SU-DHL-6 (cell line): ENCODE data around the gene MEIS3.

ENCODE experiments used
- EZH2phosphoT487 ChIP-seq: fragments of 200-600 bp; sonication (generic), shearing (Covaris generic); conservative IDR thresholded peaks from 2 replicates; pipeline ENCODE4 v1.6.1; 2018; ENCODE audit warnings: mild to moderate bottlenecking, antibody characterized with exemption, low read length, moderate library complexity, mixed read lengths
- TF ChIP-seq, protein P1 (sequence below): fragments of 200-600 bp; sonication (generic); IDR thresholded peaks from one replicate; pipeline ENCODE4 v1.5.1; 2017; ENCODE audit warnings: antibody characterized with exemption, mild to moderate bottlenecking, low read length, moderate library complexity; ENCODE audit not compliant: insufficient read depth, poor library complexity, severe bottlenecking

DNA sequence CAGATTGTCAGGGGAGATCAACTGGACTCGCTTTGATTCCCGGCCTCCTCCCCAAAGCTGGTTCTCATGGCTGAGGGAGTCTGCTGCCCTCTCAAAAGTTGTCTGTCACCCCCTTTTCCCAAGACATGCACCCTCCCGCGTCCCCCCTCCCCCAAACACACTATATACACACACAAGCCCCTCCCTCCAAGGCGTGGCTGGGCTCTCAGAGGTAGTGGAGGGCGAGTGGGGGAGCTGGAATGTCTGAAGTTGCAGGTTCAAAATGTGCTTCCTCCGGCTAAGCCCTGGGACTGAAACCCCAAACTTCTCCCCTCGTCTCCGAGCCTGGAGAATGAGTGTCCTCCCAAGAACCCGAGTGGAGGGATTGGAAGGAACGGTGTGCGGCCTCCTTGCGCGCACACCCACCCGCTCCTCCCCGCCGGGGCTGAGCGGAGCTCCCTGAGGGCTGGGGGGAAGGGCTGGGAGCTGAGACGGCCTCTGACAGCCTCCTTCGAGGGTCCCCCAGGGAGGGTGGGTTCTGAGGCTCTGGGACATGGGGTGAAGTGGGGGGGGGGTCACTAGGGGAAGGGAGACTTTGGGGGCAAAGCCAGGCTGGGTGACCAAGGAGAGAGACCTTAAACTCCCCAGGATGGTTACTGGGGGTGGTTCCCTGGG is 9.9 kb upstream of the MEIS3 start:
- TF ChIP-seq, protein P1, sequence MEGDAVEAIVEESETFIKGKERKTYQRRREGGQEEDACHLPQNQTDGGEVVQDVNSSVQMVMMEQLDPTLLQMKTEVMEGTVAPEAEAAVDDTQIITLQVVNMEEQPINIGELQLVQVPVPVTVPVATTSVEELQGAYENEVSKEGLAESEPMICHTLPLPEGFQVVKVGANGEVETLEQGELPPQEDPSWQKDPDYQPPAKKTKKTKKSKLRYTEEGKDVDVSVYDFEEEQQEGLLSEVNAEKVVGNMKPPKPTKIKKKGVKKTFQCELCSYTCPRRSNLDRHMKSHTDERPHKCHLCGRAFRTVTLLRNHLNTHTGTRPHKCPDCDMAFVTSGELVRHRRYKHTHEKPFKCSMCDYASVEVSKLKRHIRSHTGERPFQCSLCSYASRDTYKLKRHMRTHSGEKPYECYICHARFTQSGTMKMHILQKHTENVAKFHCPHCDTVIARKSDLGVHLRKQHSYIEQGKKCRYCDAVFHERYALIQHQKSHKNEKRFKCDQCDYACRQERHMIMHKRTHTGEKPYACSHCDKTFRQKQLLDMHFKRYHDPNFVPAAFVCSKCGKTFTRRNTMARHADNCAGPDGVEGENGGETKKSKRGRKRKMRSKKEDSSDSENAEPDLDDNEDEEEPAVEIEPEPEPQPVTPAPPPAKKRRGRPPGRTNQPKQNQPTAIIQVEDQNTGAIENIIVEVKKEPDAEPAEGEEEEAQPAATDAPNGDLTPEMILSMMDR: no peak
- TF ChIP-seq EZH2phosphoT487: no peak
